Endothelial cell of umbilical vein (primary cell): ENCODE measurements around the gene BLTP3A. TPM values are rescaled to one million over a fixed set of nuclear protein-coding genes. Genes with fewer than 3 reads are reported as not detected.

Experiments
- BruUV-seq: library from RNA; stranded (reverse); fragments of 400-500 nt; replicated peaks from 2 replicates; lab custom pipeline; 2021; lab: Mats Ljungman, UMichigan
- CTCF ChIA-PET: fragments of 300-600, 350-600 bp; sonication (Branson Sonifier 250); formaldehyde crosslinking; loops from one replicate; lab custom pipeline; 2021; ENCODE audit warnings: antibody characterized with exemption, inconsistent platforms; lab: Charles Lee
- POLR2A ChIA-PET: fragments of 300-600, 350-600 bp; sonication (Branson Sonifier 250); formaldehyde crosslinking; loops from one replicate; lab custom pipeline; 2021; ENCODE audit warnings: antibody characterized with exemption, inconsistent platforms; lab: Charles Lee
- DNase-seq: peaks from one replicate; pipeline ENCODE4 v3.0.0-alpha.2; 2011; ENCODE audit warnings: low read depth, low spot score
- FAIRE-seq: peaks from 2 replicates; lab custom pipeline; 2011; peaks lifted over from hg19 to GRCh38; lab: Jason Lieb, UNC
- H2AFZ ChIP-seq: 2 replicates; pipeline ENCODE4 v1.6.0; 2012; ENCODE audit warnings: low read depth, low read length, control low read depth, inconsistent platforms
- H3K27ac ChIP-seq: 2 replicates; pipeline ENCODE4 v1.5.1; 2011; ENCODE audit warnings: low read depth, mild to moderate bottlenecking, control low read depth, low read length, moderate library complexity; ENCODE audit not compliant: insufficient read depth
- H3K27me3 ChIP-seq, 2 experiments: 2 replicates each; pipeline versions ENCODE4 v1.6.0 to v1.6.1; 2011; ENCODE audit warnings: low read length in 2 of 2, mixed read lengths in 1 of 2; ENCODE audit not compliant: control insufficient read depth in 2 of 2, insufficient read depth in 2 of 2
- H3K36me3 ChIP-seq, 2 experiments: 2 replicates in 1 of 2; 3 replicates in 1 of 2; pipeline ENCODE4 v1.5.1; 2011; ENCODE audit warnings: low read length in 2 of 2, mild to moderate bottlenecking in 1 of 2, moderate library complexity in 1 of 2; ENCODE audit not compliant: control insufficient read depth in 2 of 2, insufficient read depth in 2 of 2; ENCODE audit errors: extremely low read depth in 1 of 2
- H3K4me1 ChIP-seq: 3 replicates; pipeline ENCODE4 v1.5.1; 2011; ENCODE audit warnings: mild to moderate bottlenecking, low read length; ENCODE audit not compliant: control insufficient read depth, insufficient read depth; ENCODE audit errors: extremely low read depth
- H3K4me2 ChIP-seq: 2 replicates; pipeline ENCODE4 v1.6.1; 2011; ENCODE audit warnings: low read length, control low read depth, mixed read lengths; ENCODE audit not compliant: insufficient read depth
- H3K4me3 ChIP-seq, 3 experiments: fragments of 200-600 bp in 1 of 3; sonication (generic), shearing (Covaris generic) in 1 of 3; replicated peaks in 1 of 3; 2 replicates each; pipeline ENCODE4 v1.5.1; 2011 to 2016; ENCODE audit warnings: control low read depth in 3 of 3, low read length in 3 of 3, mild to moderate bottlenecking in 2 of 3, inconsistent platforms in 1 of 3, low read depth in 1 of 3, moderate library complexity in 1 of 3; ENCODE audit not compliant: insufficient read depth in 1 of 3
- H3K79me2 ChIP-seq: 2 replicates; pipeline ENCODE4 v1.6.0; 2012; ENCODE audit warnings: low read length, inconsistent platforms; ENCODE audit not compliant: control insufficient read depth, insufficient read depth
- H3K9ac ChIP-seq: replicated peaks from 2 replicates; pipeline ENCODE3; 2011; ENCODE audit warnings: low read length, control low read depth; ENCODE audit not compliant: insufficient read depth; ENCODE audit errors: extremely low read depth
- H3K9me1 ChIP-seq: replicated peaks from 3 replicates; pipeline ENCODE4 v1.6.0; 2011; ENCODE audit warnings: mild to moderate bottlenecking, low read length; ENCODE audit not compliant: control insufficient read depth, insufficient read depth; ENCODE audit errors: extremely low read depth
- H3K9me3 ChIP-seq: replicated peaks from 2 replicates; pipeline ENCODE4 v1.5.1; 2012; ENCODE audit warnings: low read length, inconsistent platforms; ENCODE audit not compliant: control insufficient read depth, insufficient read depth
- H4K20me1 ChIP-seq: replicated peaks from 2 replicates; pipeline ENCODE3; 2011; ENCODE audit warnings: mild to moderate bottlenecking, low read length; ENCODE audit not compliant: control insufficient read depth, insufficient read depth; ENCODE audit errors: extremely low read depth
- EZH2 ChIP-seq: IDR thresholded peaks from 2 replicates; pipeline ENCODE4 v1.6.1; 2012; ENCODE audit warnings: borderline replicate concordance, low read depth, mild to moderate bottlenecking, moderate library complexity, low read length, inconsistent platforms; ENCODE audit not compliant: severe bottlenecking
- FOS ChIP-seq: IDR thresholded peaks from 2 replicates; pipeline ENCODE4 v1.6.1; 2011; ENCODE audit warnings: mild to moderate bottlenecking, low read length, moderate library complexity, borderline replicate concordance; ENCODE audit not compliant: insufficient read depth
- GATA2 ChIP-seq: IDR thresholded peaks from 2 replicates; pipeline ENCODE4 v1.7.0; 2011; ENCODE audit warnings: low read depth, mild to moderate bottlenecking, moderate library complexity, mixed read lengths, low read length; ENCODE audit not compliant: insufficient read length, insufficient read depth
- JUN ChIP-seq: IDR thresholded peaks from 2 replicates; pipeline ENCODE4 v1.6.1; 2011; ENCODE audit warnings: borderline replicate concordance, low read depth; ENCODE audit not compliant: insufficient read length, insufficient read depth
- MYC ChIP-seq: IDR thresholded peaks from one replicate; pipeline ENCODE4 v1.6.1; 2011; ENCODE audit warnings: mild to moderate bottlenecking, low read depth, low read length
- POLR2A ChIP-seq: IDR thresholded peaks from 2 replicates; pipeline ENCODE4 v1.6.1; 2012; ENCODE audit warnings: low read depth, mild to moderate bottlenecking, control low read depth, low read length
- POLR2AphosphoS5 ChIP-seq: IDR thresholded peaks from 2 replicates; pipeline ENCODE4 v1.6.1; 2012; ENCODE audit warnings: low read depth, mild to moderate bottlenecking, control low read depth, low read length, moderate library complexity; ENCODE audit not compliant: insufficient read depth
- dilution Hi-C: fragments of 300-500 bp; cut with MboI; formaldehyde crosslinking; loops from one replicate; pipeline ENCODE4 v1.15.0; 2019; ENCODE audit warnings: low sequenced_read_pairs; ENCODE audit not compliant: extremely low pct_ligation_motif_present
- intact Hi-C: fragments of 100-400 bp; cut with micrococcal nuclease; formaldehyde crosslinking; loops from one replicate; pipeline ENCODE4 v1.10.0; 2022
- polyA plus RNA-seq, 4 experiments: library from polyadenylated mRNA; depleted of rRNA in 3 of 4; stranded (reverse) in 3 of 4; unstranded in 1 of 4; fragments of >200 nt; gene quantifications; 2 replicates each; pipeline versions ENCODE4 v1.2.1 to v1.2.3, GENCODE V29; 2011 to 2012; ENCODE audit warnings: missing spikeins in 1 of 4
- total RNA-seq: library from RNA; stranded (reverse); gene quantifications from 2 replicates; pipeline ENCODE4 v1.2.3, GENCODE V29; 2021
- TF ChIP-seq, protein P1 (sequence below), 2 donors: IDR thresholded peaks; 1 replicate in 1 of 2; 2 replicates in 1 of 2; pipeline ENCODE4 v1.5.1; 2011; ENCODE audit warnings: low read length in 2 of 2, mild to moderate bottlenecking in 2 of 2, moderate library complexity in 2 of 2, control low read depth in 1 of 2, inconsistent platforms in 1 of 2, low read depth in 1 of 2; ENCODE audit not compliant: insufficient read depth in 1 of 2; ENCODE audit errors: extremely low read depth in 1 of 2
- TF ChIP-seq, protein P2 (sequence below): IDR thresholded peaks from 2 replicates; pipeline ENCODE4 v1.6.1; 2011; ENCODE audit not compliant: insufficient read depth, insufficient read length

The BLTP3A gene
- total and polyA plus RNA-seq, 2 donors (not counting 3 experiments of a cell fraction or from before 2014, with no cell fraction given) = 4.6 to 9.3 TPM

DNA sequence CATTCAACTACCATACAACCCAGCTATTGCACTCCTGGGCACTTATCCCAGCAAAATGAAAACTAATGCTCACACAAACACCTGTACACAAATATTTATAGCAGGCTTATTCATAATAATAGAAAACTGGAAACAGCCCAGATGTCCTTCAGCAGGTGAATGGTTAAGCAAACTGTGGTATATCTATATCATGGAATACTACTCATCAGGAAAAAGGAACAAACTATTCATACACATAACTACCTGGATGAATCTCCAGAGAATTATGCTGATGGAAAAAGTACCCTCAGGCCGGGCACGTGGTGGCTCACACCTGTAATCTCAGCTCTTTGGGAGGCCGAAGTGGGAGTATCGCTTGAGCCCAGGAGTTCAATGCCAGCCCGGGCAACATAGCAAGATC, 3.8 kb upstream of the BLTP3A start:
- Histone ChIP-seq H3K4me2 (no peak overlapping the region), H3K9me3 (no peaks in the 10 kb centered on the region), H3K4me3 (no peak overlapping the region), H3K27ac (no peak overlapping the region), H3K9me1 (no peaks in the 10 kb centered on the region), H3K27me3 (no peaks in the 10 kb centered on the region), H3K79me2 (peaks cover under 1% of the 10 kb centered on the region), H3K4me1 (peaks cover 13% of the 10 kb centered on the region), H3K36me3 (no peaks in the 10 kb centered on the region), H2AFZ (no peak overlapping the region), H3K9ac (no peak overlapping the region), H4K20me1 (no peaks in the 10 kb centered on the region)
- BruUV-seq = no TSS peak
- dilution Hi-C loops (no loop called here), intact Hi-C loops (no loop called here)
- no peak for TF ChIP-seq MYC
- TF ChIP-seq EZH2 = no peak
- TF ChIP-seq POLR2A = no peak
- TF ChIP-seq FOS = no peak
- no peak for TF ChIP-seq POLR2AphosphoS5
- TF ChIP-seq GATA2 = no peak
- TF ChIP-seq, protein P1, sequence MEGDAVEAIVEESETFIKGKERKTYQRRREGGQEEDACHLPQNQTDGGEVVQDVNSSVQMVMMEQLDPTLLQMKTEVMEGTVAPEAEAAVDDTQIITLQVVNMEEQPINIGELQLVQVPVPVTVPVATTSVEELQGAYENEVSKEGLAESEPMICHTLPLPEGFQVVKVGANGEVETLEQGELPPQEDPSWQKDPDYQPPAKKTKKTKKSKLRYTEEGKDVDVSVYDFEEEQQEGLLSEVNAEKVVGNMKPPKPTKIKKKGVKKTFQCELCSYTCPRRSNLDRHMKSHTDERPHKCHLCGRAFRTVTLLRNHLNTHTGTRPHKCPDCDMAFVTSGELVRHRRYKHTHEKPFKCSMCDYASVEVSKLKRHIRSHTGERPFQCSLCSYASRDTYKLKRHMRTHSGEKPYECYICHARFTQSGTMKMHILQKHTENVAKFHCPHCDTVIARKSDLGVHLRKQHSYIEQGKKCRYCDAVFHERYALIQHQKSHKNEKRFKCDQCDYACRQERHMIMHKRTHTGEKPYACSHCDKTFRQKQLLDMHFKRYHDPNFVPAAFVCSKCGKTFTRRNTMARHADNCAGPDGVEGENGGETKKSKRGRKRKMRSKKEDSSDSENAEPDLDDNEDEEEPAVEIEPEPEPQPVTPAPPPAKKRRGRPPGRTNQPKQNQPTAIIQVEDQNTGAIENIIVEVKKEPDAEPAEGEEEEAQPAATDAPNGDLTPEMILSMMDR (IDR thresholded peaks at IDR 0.05; ENCODE audit: extremely low read depth in 1 of 2, insufficient read depth in 1 of 2, low read depth in 1 of 2, low read length in 2 of 2) = no peak
- TF ChIP-seq JUN = no peak
- TF ChIP-seq, protein P2, sequence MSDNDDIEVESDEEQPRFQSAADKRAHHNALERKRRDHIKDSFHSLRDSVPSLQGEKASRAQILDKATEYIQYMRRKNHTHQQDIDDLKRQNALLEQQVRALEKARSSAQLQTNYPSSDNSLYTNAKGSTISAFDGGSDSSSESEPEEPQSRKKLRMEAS = no peak
- ChIA-PET CTCF (no interaction called here), POLR2A (no interaction called here)
- DNase-seq (no peak), FAIRE-seq (no peak)
